ENCODE data around the gene VEPH1. TPM values are rescaled to one million over a fixed set of nuclear protein-coding genes. Genes with fewer than 3 reads are reported as not detected.

The VEPH1 gene
- total and polyA plus RNA-seq, 9 of the 15 experiments (the other 6 are each of a cell fraction or from before 2014, with no cell fraction given) = 4.5 to 15.6 (median 5.8) TPM

DNA sequence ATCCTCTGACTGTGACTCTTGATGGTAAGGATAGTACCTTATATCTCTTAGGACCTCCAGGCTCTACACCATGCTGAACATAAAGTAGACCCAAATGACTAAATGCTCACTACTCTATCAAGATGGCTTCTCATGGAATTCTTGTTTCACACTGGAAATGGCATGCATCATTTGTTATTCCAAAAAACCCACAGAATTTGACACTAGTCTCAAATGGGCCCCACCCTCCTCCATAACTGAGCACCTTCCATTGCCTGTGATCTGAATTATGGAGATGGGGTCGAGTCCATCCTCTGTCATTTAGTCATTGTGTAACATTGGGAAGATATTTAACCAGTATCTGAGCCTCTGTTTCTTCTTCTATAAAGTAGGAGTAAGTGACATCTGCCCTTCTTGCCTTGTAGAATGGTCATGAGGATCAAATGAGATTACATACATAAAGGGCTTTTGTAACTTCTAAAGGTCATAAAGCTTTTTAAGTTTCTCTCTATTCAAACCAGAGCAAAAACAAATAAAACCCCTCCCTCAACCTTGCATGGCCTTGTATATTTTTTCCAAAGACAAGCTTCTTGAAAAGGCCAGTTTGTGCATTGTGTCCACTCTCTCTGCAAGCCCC is 123.6 kb downstream of the VEPH1 start (continued):
- TF ChIP-seq, protein P1, sequence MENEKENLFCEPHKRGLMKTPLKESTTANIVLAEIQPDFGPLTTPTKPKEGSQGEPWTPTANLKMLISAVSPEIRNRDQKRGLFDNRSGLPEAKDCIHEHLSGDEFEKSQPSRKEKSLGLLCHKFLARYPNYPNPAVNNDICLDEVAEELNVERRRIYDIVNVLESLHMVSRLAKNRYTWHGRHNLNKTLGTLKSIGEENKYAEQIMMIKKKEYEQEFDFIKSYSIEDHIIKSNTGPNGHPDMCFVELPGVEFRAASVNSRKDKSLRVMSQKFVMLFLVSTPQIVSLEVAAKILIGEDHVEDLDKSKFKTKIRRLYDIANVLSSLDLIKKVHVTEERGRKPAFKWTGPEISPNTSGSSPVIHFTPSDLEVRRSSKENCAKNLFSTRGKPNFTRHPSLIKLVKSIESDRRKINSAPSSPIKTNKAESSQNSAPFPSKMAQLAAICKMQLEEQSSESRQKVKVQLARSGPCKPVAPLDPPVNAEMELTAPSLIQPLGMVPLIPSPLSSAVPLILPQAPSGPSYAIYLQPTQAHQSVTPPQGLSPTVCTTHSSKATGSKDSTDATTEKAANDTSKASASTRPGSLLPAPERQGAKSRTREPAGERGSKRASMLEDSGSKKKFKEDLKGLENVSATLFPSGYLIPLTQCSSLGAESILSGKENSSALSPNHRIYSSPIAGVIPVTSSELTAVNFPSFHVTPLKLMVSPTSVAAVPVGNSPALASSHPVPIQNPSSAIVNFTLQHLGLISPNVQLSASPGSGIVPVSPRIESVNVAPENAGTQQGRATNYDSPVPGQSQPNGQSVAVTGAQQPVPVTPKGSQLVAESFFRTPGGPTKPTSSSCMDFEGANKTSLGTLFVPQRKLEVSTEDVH (IDR thresholded peaks at IDR 0.05; ENCODE audit: low read depth, partially characterized antibody) = no peak
- TF ChIP-seq, protein P2, sequence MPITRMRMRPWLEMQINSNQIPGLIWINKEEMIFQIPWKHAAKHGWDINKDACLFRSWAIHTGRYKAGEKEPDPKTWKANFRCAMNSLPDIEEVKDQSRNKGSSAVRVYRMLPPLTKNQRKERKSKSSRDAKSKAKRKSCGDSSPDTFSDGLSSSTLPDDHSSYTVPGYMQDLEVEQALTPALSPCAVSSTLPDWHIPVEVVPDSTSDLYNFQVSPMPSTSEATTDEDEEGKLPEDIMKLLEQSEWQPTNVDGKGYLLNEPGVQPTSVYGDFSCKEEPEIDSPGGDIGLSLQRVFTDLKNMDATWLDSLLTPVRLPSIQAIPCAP (CRISPR knock-in tag; IDR thresholded peaks at IDR 0.05; ENCODE audit: borderline replicate concordance) = no peak
- TF ChIP-seq ILK (tag; IDR thresholded peaks at IDR 0.05; ENCODE audit: borderline replicate concordance, low read depth) (no peak), ZNF217 (CRISPR knock-in tag; IDR thresholded peaks at IDR 0.05) (no peak), RFX1 (IDR thresholded peaks at IDR 0.05) (no peak), CCNT2 (IDR thresholded peaks at IDR 0.05; ENCODE audit: borderline replicate concordance, extremely low read depth, insufficient read length, low read depth, low read length) (no peak)
- TF ChIP-seq, protein P3, sequence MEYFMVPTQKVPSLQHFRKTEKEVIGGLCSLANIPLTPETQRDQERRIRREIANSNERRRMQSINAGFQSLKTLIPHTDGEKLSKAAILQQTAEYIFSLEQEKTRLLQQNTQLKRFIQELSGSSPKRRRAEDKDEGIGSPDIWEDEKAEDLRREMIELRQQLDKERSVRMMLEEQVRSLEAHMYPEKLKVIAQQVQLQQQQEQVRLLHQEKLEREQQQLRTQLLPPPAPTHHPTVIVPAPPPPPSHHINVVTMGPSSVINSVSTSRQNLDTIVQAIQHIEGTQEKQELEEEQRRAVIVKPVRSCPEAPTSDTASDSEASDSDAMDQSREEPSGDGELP (CRISPR knock-in tag; IDR thresholded peaks at IDR 0.05; ENCODE audit: borderline replicate concordance) = no peak
